ENCODE results near the gene ZCCHC17.

ZCCHC17 gene

DNA sequence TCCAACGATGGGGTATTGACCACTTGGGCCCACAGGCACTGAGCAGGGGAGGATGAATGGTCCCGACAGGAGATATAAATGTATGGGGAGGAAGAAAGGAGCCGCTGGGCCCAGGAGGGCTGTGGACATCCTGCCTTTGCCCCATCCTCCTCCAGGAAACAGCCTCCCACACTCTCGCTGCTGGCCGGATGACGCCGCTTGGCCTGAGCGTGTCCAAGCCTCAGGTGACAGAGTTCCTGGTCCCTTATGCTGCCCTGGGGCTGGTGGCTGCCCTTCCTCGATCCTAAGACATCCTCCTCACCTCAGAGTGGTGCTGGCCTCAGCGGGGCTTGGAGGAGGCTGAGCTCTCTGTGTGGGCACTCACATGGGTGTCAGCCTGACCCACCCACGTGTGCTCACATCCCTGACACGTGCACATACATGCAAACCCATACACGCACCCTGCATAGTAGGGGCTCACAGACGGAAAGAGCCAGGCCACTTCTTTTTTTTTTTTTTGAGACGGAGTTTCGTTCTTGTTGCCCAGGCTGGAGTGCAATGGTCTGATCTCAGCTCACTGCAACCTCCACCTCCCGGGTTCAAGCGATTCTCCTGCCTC lies 110.3 kb downstream of the ZCCHC17 start:
- H3K4ac ChIP-seq (ENCODE audit: low read depth in 1 of 2, low read length in 2 of 2): no peak overlapping the region
- H3K23ac ChIP-seq (ENCODE audit: low read length in 2 of 2): no peak overlapping the region
- no peak overlapping the region for H3K4me2 ChIP-seq (ENCODE audit: low read length, poor library complexity, severe bottlenecking)
- peak overlapping the region in 1 of 2 experiments; percentile 10 for H2BK12ac ChIP-seq (ENCODE audit: low read length in 2 of 2)
- DNase-seq: no peak
- no peak overlapping the region for H2BK120ac ChIP-seq (ENCODE audit: low read depth, low read length)
- H2AK5ac ChIP-seq (ENCODE audit: low read length, severe bottlenecking): no peak overlapping the region
- peaks cover 4% of the 10 kb centered on the region for H3K4me1 ChIP-seq (ENCODE audit: control insufficient read depth, insufficient read depth, low read depth, low read length)
- H3K79me1 ChIP-seq (replicated peaks; ENCODE audit: low read length, poor library complexity, severe bottlenecking): no peaks in the 10 kb centered on the region
- no peak overlapping the region for H3K18ac ChIP-seq (ENCODE audit: low read depth in 1 of 2, low read length in 2 of 2)
- H4K91ac ChIP-seq (ENCODE audit: low read length): no peak overlapping the region
- H4K8ac ChIP-seq (ENCODE audit: low read length): no peak overlapping the region
- no peak overlapping the region for H2AFZ ChIP-seq (ENCODE audit: low read depth, low read length)
- H3K27me3 ChIP-seq (ENCODE audit: control insufficient read depth in 1 of 2, insufficient read depth in 1 of 2, low read length in 2 of 2): peaks cover 4 to 18% of the 10 kb centered on the region in 2 experiments
- WGBS: 87% methylated on average over 14 of the region's 18 CpGs
- no peak overlapping the region for H3K27ac ChIP-seq (ENCODE audit: low read length, poor library complexity, severe bottlenecking)
- H2BK15ac ChIP-seq (ENCODE audit: low read depth, poor library complexity, severe bottlenecking): no peak overlapping the region
- no peak overlapping the region for H3K4me3 ChIP-seq (ENCODE audit: insufficient read depth in 1 of 2, low read depth in 1 of 2, low read length in 2 of 2)
- no peaks in the 10 kb centered on the region for H3K9me3 ChIP-seq (ENCODE audit: control insufficient read depth, low read length)
- H2BK5ac ChIP-seq (ENCODE audit: low read depth, low read length, poor library complexity, severe bottlenecking): no peak overlapping the region
- H3K36me3 ChIP-seq (ENCODE audit: control insufficient read depth in 1 of 2, insufficient read depth in 2 of 2, low read depth in 1 of 2, low read length in 2 of 2): no peaks in the 10 kb centered on the region
- H3K14ac ChIP-seq (ENCODE audit: low read length in 2 of 2): peak overlapping the region in 1 of 2 experiments; percentile 68
- no peak overlapping the region for H3K9ac ChIP-seq (ENCODE audit: low read length)

DNA sequence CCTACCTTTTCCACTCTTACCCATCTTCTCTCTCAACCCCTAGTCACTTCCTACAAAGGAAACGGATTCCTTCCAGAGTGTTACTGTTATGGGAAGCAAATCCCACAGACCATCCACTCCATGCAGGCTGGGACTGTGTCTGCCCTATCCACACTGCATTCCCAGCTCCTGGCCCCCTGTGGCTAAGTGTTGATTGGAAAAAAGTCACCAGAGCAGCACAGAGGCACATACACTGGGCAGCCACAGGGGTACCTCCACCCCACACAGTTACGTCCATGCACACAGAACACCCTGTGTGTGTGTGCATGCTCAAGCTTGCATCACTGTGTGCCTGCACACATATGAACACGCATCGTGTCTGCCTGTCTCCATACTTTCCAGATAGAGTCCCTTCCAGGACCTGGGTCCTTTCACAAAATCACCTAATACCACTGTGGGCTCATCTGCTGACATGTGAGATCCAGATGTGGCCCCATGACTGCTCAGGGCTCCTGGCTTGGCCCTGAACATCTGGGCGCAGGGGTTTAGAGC lies 112.0 kb downstream of the ZCCHC17 start:
- H2BK15ac ChIP-seq (ENCODE audit: low read depth, poor library complexity, severe bottlenecking): no peak overlapping the region
- no peak for DNase-seq

GRCh38 chr1:31409946-31410858 lies 113.4 kb downstream of the ZCCHC17 start:
- no peaks in the 10 kb centered on the region for H3K79me1 ChIP-seq (replicated peaks; ENCODE audit: low read length, poor library complexity, severe bottlenecking)
- no peak overlapping the region for H3K9ac ChIP-seq (ENCODE audit: low read length)
- no peak overlapping the region for H2BK12ac ChIP-seq (ENCODE audit: low read length in 2 of 2)
- no peak overlapping the region for H3K27ac ChIP-seq (ENCODE audit: low read length, poor library complexity, severe bottlenecking)
- no peak overlapping the region for H3K4me3 ChIP-seq (ENCODE audit: insufficient read depth in 1 of 2, low read depth in 1 of 2, low read length in 2 of 2)
- H4K8ac ChIP-seq (ENCODE audit: low read length): no peak overlapping the region
- no peak for DNase-seq
- H2AK5ac ChIP-seq (ENCODE audit: low read length, severe bottlenecking): no peak overlapping the region
- H3K4ac ChIP-seq (ENCODE audit: low read depth in 1 of 2, low read length in 2 of 2): no peak overlapping the region
- no peak overlapping the region for H3K23ac ChIP-seq (ENCODE audit: low read length in 2 of 2)
- no peak overlapping the region for H2BK15ac ChIP-seq (ENCODE audit: low read depth, poor library complexity, severe bottlenecking)
- no peak overlapping the region for H3K14ac ChIP-seq (ENCODE audit: low read length in 2 of 2)
- no peak overlapping the region for H3K4me2 ChIP-seq (ENCODE audit: low read length, poor library complexity, severe bottlenecking)
- no peaks in the 10 kb centered on the region for H3K9me3 ChIP-seq (ENCODE audit: control insufficient read depth, low read length)
- 78% methylated on average over 6 of the region's 6 CpGs for WGBS
- H2BK120ac ChIP-seq (ENCODE audit: low read depth, low read length): no peak overlapping the region
- H4K91ac ChIP-seq (ENCODE audit: low read length): no peak overlapping the region
- no peak overlapping the region for H2BK5ac ChIP-seq (ENCODE audit: low read depth, low read length, poor library complexity, severe bottlenecking)
- no peaks in the 10 kb centered on the region for H3K36me3 ChIP-seq (ENCODE audit: control insufficient read depth in 1 of 2, insufficient read depth in 2 of 2, low read depth in 1 of 2, low read length in 2 of 2)
- no peak overlapping the region for H2AFZ ChIP-seq (ENCODE audit: low read depth, low read length)
- peaks cover 11 to 26% of the 10 kb centered on the region in 2 experiments for H3K27me3 ChIP-seq (ENCODE audit: control insufficient read depth in 1 of 2, insufficient read depth in 1 of 2, low read length in 2 of 2)
- H3K18ac ChIP-seq (ENCODE audit: low read depth in 1 of 2, low read length in 2 of 2): no peak overlapping the region
- peaks cover 16% of the 10 kb centered on the region for H3K4me1 ChIP-seq (ENCODE audit: control insufficient read depth, insufficient read depth, low read depth, low read length)

More for the DNA sequence above, 112.0 kb downstream of the ZCCHC17 start:
- Histone ChIP-seq H2AFZ (ENCODE audit: low read depth, low read length) (no peak overlapping the region), H3K36me3 (ENCODE audit: control insufficient read depth in 1 of 2, insufficient read depth in 2 of 2, low read depth in 1 of 2, low read length in 2 of 2) (no peaks in the 10 kb centered on the region), H3K4me3 (ENCODE audit: insufficient read depth in 1 of 2, low read depth in 1 of 2, low read length in 2 of 2) (no peak overlapping the region), H4K91ac (ENCODE audit: low read length) (no peak overlapping the region), H3K23ac (ENCODE audit: low read length in 2 of 2) (no peak overlapping the region), H3K27ac (ENCODE audit: low read length, poor library complexity, severe bottlenecking) (no peak overlapping the region), H3K18ac (ENCODE audit: low read depth in 1 of 2, low read length in 2 of 2) (no peak overlapping the region), H2BK5ac (ENCODE audit: low read depth, low read length, poor library complexity, severe bottlenecking) (no peak overlapping the region), H4K8ac (ENCODE audit: low read length) (no peak overlapping the region), H3K4me2 (ENCODE audit: low read length, poor library complexity, severe bottlenecking) (no peak overlapping the region), H3K9me3 (ENCODE audit: control insufficient read depth, low read length) (no peaks in the 10 kb centered on the region), H3K4ac (ENCODE audit: low read depth in 1 of 2, low read length in 2 of 2) (no peak overlapping the region), H3K14ac (ENCODE audit: low read length in 2 of 2) (no peak overlapping the region), H3K4me1 (ENCODE audit: control insufficient read depth, insufficient read depth, low read depth, low read length) (peaks cover 8% of the 10 kb centered on the region), H3K27me3 (ENCODE audit: control insufficient read depth in 1 of 2, insufficient read depth in 1 of 2, low read length in 2 of 2) (peaks cover 11 to 26% of the 10 kb centered on the region in 2 experiments), H2BK12ac (ENCODE audit: low read length in 2 of 2) (no peak overlapping the region), H2AK5ac (ENCODE audit: low read length, severe bottlenecking) (no peak overlapping the region), H3K9ac (ENCODE audit: low read length) (no peak overlapping the region), H2BK120ac (ENCODE audit: low read depth, low read length) (no peak overlapping the region), H3K79me1 (replicated peaks; ENCODE audit: low read length, poor library complexity, severe bottlenecking) (no peaks in the 10 kb centered on the region)
- WGBS: 70% methylated on average over 5 of the region's 5 CpGs

DNA sequence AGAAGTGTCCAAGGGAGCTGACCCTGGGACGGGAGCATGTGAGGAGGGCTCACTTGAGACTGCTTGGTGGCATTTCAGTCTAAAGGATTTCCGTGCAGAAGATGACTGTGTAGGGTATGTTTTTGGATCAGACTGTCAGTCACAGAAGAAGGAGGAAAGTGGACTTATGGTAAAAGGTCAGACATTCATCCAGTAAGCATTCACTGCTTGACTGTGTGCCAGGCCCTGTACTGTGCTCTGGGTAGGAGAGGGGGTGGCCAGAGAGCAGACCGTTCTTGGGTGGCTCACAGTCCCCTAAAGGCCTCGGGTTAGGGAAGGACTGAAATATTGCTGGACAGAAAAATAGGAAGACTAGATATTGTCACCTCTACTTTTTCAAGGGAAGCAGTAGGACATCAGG lies 114.0 kb downstream of the ZCCHC17 start:
- no peak overlapping the region for H3K4me2 ChIP-seq (ENCODE audit: low read length, poor library complexity, severe bottlenecking)
- peaks cover 11 to 26% of the 10 kb centered on the region in 2 experiments for H3K27me3 ChIP-seq (ENCODE audit: control insufficient read depth in 1 of 2, insufficient read depth in 1 of 2, low read length in 2 of 2)
- no peak overlapping the region for H3K27ac ChIP-seq (ENCODE audit: low read length, poor library complexity, severe bottlenecking)
- H3K79me1 ChIP-seq (replicated peaks; ENCODE audit: low read length, poor library complexity, severe bottlenecking): no peaks in the 10 kb centered on the region
- no peaks in the 10 kb centered on the region for H3K9me3 ChIP-seq (ENCODE audit: control insufficient read depth, low read length)
- H3K4me1 ChIP-seq (ENCODE audit: control insufficient read depth, insufficient read depth, low read depth, low read length): peaks cover 16% of the 10 kb centered on the region
- no peak overlapping the region for H4K91ac ChIP-seq (ENCODE audit: low read length)
- no peak overlapping the region for H3K9ac ChIP-seq (ENCODE audit: low read length)
- H3K14ac ChIP-seq (ENCODE audit: low read length in 2 of 2): no peak overlapping the region
- no peak overlapping the region for H2AK5ac ChIP-seq (ENCODE audit: low read length, severe bottlenecking)
- 73% methylated on average over 4 of the region's 4 CpGs for WGBS
- no peak overlapping the region for H3K23ac ChIP-seq (ENCODE audit: low read length in 2 of 2)
- H2BK5ac ChIP-seq (ENCODE audit: low read depth, low read length, poor library complexity, severe bottlenecking): no peak overlapping the region
- no peak overlapping the region for H2BK120ac ChIP-seq (ENCODE audit: low read depth, low read length)
- no peak overlapping the region for H2BK15ac ChIP-seq (ENCODE audit: low read depth, poor library complexity, severe bottlenecking)
- no peak overlapping the region for H3K4ac ChIP-seq (ENCODE audit: low read depth in 1 of 2, low read length in 2 of 2)
- no peak overlapping the region for H3K4me3 ChIP-seq (ENCODE audit: insufficient read depth in 1 of 2, low read depth in 1 of 2, low read length in 2 of 2)
- no peak for DNase-seq
- no peak overlapping the region for H4K8ac ChIP-seq (ENCODE audit: low read length)
- H2BK12ac ChIP-seq (ENCODE audit: low read length in 2 of 2): no peak overlapping the region
- H3K36me3 ChIP-seq (ENCODE audit: control insufficient read depth in 1 of 2, insufficient read depth in 2 of 2, low read depth in 1 of 2, low read length in 2 of 2): no peaks in the 10 kb centered on the region
- no peak overlapping the region for H2AFZ ChIP-seq (ENCODE audit: low read depth, low read length)
- H3K18ac ChIP-seq (ENCODE audit: low read depth in 1 of 2, low read length in 2 of 2): no peak overlapping the region

Measured in mesenchymal stem cell (in vitro differentiated cells and primary cell).